HG02943 (cell line): ENCODE data around the gene SPC25.
"Not testable (repeated sequence)": the region's sequence is repeated elsewhere in the genome, so short reads cannot be mapped to it uniquely, and the experiment has no call there.

Experiments used
- ATAC-seq: cut with Tn5 transposase; IDR thresholded peaks from one replicate; pipeline ENCODE4 v1.9.1; 2021; ENCODE audit warnings: mild to moderate bottlenecking, low read depth, moderate library complexity; ENCODE audit not compliant: unreplicated experiment

The SPC25 gene

DNA sequence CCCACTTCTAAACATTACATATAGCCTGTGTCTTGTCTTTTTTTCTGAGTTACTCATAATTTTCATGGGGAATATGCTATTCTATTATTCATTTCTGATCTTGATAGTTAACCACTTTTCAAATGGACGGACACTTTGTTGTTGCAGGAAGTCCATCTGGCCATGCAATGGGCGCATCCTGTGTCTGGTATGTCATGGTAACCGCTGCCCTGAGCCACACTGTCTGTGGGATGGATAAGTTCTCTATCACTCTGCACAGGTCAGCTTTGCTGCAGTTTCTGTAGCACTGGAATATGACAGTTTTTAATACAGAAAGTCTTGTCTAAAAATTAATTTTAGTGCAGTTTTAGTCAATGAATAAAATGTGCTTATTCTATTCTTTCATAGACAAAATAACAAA is 14.1 kb upstream of the SPC25 start:
- ATAC-seq: no peak

DNA sequence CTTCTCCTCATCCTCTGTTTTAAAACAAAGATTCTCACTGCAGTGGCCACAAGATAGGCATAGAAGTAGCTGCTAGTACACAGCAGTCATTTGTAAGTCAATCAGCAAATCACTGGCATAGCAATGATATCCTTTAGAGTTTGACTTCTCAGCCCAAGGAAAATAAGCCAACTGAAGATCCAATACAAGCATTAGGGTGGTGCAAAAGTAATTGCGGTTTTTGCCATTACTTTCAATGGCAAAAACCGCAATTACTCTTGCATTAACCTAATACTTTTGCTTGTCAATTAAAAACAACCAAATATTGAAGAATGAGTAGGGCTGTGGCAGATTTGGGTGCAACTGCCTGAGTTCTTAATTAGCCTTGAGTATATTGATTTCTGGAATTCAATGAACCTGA is 13.7 kb upstream of the SPC25 start:
- ATAC-seq: no peak

DNA sequence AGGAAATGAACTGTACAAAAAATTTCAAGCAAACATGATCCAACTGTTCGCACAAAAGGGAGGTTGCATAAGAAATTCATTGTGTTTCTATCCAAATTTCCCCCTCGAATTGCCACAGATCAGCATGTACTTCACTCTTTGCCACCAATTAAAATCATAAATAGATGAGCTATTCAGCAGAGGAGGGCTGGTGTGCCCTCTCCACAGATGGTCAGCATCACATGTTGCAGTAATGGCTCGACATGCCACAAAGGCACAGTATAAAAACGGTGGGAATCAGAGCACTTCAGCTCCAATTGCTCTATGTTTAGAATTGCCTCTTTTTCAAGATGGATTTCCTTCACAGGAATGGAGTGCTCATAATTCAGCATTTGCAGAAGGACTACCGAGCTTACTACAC is 10.8 kb upstream of the SPC25 start, which contains the start of gene G6PC2:
Gene G6PC2, plus strand, starts transcription at position 289 of the 400 bp plus-strand sequence. Its CDS starts 41 bp downstream, at position 330.
- no peak for ATAC-seq

- ATAC-seq: no peak
Observed at GRCh38 chr2:168897449-168897848, 7.2 kb upstream of the SPC25 start.

DNA sequence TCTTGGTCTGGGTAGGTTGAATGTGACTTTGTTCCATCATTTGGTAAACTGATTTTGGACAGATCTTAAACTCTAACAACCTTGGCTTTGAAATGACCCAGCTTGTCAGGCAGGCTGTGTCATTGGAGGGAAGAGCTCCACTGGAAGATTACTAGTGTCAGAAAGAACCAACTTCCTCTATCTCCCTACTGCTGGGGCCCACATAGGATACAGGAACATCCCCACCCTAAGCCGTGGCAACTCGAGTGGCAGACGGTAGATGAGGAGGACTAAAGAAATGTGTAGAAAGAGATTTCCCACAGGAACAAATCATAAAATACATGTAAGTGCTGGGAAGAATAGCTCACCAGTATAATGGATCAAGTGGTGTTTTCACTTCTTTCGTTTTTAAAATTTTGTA is 6.6 kb upstream of the SPC25 start:
- no peak for ATAC-seq

- ATAC-seq: no peak
Observed at GRCh38 chr2:168895771-168896170, 5.5 kb upstream of the SPC25 start.

DNA sequence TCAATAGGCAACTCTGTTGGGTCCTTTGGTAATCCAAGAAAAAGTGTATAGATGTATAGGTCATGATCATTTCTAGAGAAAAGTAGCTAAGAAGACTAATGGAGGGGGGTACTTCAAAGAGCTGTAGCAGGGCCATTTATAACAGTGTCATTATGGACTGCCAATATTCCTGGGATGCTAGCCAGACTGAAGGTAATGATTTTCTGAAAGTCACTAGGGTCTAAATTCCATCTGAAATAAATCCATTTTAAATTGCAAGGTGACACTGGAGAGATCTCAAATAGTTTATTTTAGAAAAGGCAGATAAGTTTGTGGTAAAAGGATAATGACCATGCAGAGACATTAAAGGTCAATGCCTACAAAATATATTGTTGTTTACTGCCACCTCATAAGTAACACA is 4.5 kb upstream of the SPC25 start:
- no peak for ATAC-seq

DNA sequence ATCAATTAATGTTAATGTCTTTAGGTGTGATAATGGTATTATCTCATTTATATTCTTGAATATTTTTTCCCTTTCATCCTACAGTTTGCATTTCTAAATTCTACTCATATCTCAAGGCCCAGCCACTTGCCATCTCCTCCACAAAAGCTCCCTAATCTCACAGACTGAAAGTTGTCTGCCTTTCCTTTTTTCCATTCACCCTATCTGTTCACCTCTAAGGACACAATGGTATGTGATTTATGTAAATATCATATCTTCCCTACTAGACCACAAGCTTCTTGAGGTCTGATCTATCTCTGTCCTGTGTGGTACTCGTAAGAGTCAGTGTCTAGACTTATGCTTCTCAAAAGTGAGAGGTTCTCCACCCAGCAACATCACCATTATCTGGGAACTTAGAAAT is 3.9 kb upstream of the SPC25 start:
- ATAC-seq: no peak

DNA sequence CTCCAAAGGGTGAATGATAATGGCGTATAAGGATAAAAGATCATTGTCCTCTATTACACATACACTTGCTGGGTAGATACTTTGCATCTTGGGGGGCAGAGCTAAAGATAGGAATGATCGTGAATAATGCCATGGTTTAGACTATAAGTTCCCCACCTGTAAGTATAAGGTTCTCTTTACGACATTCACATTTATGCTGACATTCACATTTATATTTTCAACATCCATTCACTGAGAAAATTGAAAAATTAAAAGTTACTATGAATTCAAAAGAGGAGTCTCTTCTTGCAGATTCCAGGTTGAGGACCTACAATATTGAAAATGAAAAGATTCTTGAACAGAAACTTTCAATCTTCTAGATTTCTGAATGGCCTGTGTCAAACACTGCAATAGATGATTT is 2.1 kb upstream of the SPC25 start:
- no peak for ATAC-seq

GRCh38 chr2:168889635-168890005 is 610 bp downstream of the SPC25 start:
- no peak for ATAC-seq

- no peak for ATAC-seq
Observed at GRCh38 chr2:168884975-168885374, 5.3 kb downstream of the SPC25 start.

GRCh38 chr2:168882163-168882562 is 8.1 kb downstream of the SPC25 start:
- not testable (repeated sequence) for ATAC-seq

- ATAC-seq: no peak
Observed at GRCh38 chr2:168874368-168875054, 15.7 kb downstream of the SPC25 start.

DNA sequence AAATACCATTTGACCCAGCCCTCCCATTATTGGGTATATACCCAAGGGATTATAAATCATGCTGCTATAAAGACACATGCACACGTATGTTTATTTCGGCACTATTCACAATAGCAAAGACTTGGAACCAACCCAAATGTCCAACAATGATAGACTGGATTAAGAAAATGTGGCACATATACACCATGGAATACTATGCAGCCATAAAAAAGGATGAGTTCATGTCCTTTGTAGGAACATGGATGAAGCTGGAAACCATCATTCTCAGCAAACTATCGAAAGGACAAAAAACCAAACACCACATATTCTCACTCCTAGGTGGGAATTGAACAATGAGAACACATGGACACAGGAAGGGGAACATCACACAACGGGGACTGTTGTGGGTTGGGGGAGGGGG is 19.4 kb downstream of the SPC25 start:
- not testable (repeated sequence) for ATAC-seq

DNA sequence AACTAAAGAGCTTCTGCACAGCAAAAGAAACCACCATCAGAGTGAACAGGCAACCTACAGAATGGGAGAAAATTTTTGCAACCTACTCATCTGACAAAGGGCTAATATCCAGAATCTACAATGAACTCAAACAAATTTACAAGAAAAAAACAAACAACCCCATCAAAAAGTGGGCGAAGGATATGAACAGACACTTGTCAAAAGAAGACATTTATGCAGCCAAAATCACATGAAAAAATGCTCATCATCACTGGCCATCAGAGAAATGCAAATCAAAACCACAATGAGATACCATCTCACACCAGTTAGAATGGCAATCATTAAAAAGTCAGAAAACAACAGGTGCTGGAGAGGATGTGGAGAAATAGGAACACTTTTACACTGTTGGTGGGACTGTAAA is 19.9 kb downstream of the SPC25 start:
- ATAC-seq: not testable (repeated sequence)

GRCh38 chr2:168867164-168867563 is 23.1 kb downstream of the SPC25 start:
- ATAC-seq: not testable (repeated sequence)

GRCh38 chr2:168858146-168858545 is 32.1 kb downstream of the SPC25 start:
- ATAC-seq: no peak

- ATAC-seq: no peak
Observed at GRCh38 chr2:168855601-168856000, 34.6 kb downstream of the SPC25 start.

GRCh38 chr2:168854651-168855050 is 35.6 kb downstream of the SPC25 start:
- ATAC-seq: no peak

GRCh38 chr2:168853471-168853870 is 36.8 kb downstream of the SPC25 start:
- no peak for ATAC-seq

DNA sequence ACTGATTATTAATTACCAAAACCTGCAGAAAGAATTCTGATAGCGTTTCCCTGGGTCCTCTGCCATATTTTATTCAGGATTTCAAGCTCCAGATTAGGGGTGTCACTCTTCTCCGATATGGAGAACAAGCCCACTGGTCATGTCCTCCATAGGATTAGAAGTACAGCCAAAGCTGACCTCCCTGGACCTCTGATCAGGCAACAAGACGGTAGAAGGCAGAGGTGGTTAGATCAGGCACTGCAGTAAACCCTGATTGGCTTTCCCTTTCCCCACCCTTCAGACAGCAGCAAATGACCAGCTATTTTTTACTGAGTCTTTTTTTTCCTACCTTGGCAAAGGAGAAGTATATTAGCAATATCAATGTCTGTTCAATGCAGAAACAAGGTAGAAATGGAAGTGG is 37.7 kb downstream of the SPC25 start:
- ATAC-seq: no peak

- no peak for ATAC-seq
Observed at GRCh38 chr2:168851674-168852320, 38.4 kb downstream of the SPC25 start.
